Kidney tubule cell (primary cell): Measurements from ENCODE around the gene RAB40B.
"Not testable (repeated sequence)": the region's sequence is repeated elsewhere in the genome, so short reads cannot be mapped to it uniquely, and the experiment has no call there.

ENCODE experiments used
- DNase-seq: peaks from one replicate; pipeline ENCODE4 v3.0.0-alpha.2; 2018; ENCODE audit warnings: low spot score

RAB40B gene

GRCh38 chr17:82667668-82668000, 30.9 kb downstream of the RAB40B start:
- DNase-seq, result no peak

- no peak for DNase-seq
Observed at GRCh38 chr17:82666931-82667667, 31.4 kb downstream of the RAB40B start.

- DNase-seq, result no peak
Observed at GRCh38 chr17:82665891-82666290, 32.6 kb downstream of the RAB40B start.

- no peak for DNase-seq
Observed at GRCh38 chr17:82665217-82665616, 33.3 kb downstream of the RAB40B start.

- DNase-seq, result no peak
Observed at GRCh38 chr17:82664701-82665182, 33.8 kb downstream of the RAB40B start.

GRCh38 chr17:82664276-82664575, 34.3 kb downstream of the RAB40B start:
- no peak for DNase-seq

- DNase-seq, result no peak
Observed at GRCh38 chr17:82663381-82664275, 34.9 kb downstream of the RAB40B start.

GRCh38 chr17:82662711-82663261, 35.7 kb downstream of the RAB40B start:
- no peak for DNase-seq

- no peak for DNase-seq
Observed at GRCh38 chr17:82661717-82662683, 36.5 kb downstream of the RAB40B start.

GRCh38 chr17:82659886-82660285, 38.6 kb downstream of the RAB40B start:
- DNase-seq, result no peak

GRCh38 chr17:82658796-82659452, 39.6 kb downstream of the RAB40B start:
- no peak for DNase-seq

- DNase-seq, result no peak
Observed at GRCh38 chr17:82658331-82658730, 40.2 kb downstream of the RAB40B start.

GRCh38 chr17:82657926-82658325, 40.6 kb downstream of the RAB40B start:
- no peak for DNase-seq

GRCh38 chr17:82656266-82656665, 42.2 kb downstream of the RAB40B start:
- DNase-seq, result no peak

- DNase-seq, result no peak
Observed at GRCh38 chr17:82655523-82655922, 43.0 kb downstream of the RAB40B start.

GRCh38 chr17:82655038-82655479, 43.4 kb downstream of the RAB40B start:
- DNase-seq, result peak; percentile 11

- not testable (repeated sequence) for DNase-seq
Observed at GRCh38 chr17:82654611-82655010, 43.9 kb downstream of the RAB40B start.

- no peak for DNase-seq
Observed at GRCh38 chr17:82653651-82654528, 44.6 kb downstream of the RAB40B start.

- DNase-seq, result no peak
Observed at GRCh38 chr17:82650723-82651122, 47.8 kb downstream of the RAB40B start.
